IMR-90 (cell line): ENCODE results near the gene KLHL11. TPM values are rescaled to one million over a fixed set of nuclear protein-coding genes. Genes with fewer than 3 reads are reported as not detected.

Experiments used
- ATAC-seq: fragments of 200-7000 bp; cut with Tn5 transposase; 2 replicates; pipeline ENCODE4 v1.9.1; 2020; ENCODE audit warnings: low read depth, mild to moderate bottlenecking, moderate library complexity
- BruUV-seq: library from RNA; stranded (reverse); fragments of 400-500 nt; replicated peaks from 2 replicates; lab custom pipeline; 2021; lab: Mats Ljungman, UMichigan
- CTCF ChIA-PET: fragments of 300-600 bp; formaldehyde crosslinking; extraction: SDS; loops from one replicate; lab custom pipeline; 2021; ENCODE audit warnings: antibody characterized with exemption; lab: Yijun Ruan, JAX
- POLR2A ChIA-PET: fragments of 300-600 bp; sonication (Branson Sonifier 250); formaldehyde crosslinking; loops from one replicate; lab custom pipeline; 2022; ENCODE audit warnings: antibody characterized with exemption; ENCODE audit not compliant: unreplicated experiment; lab: Charles Lee
- DNase-seq: peaks from one replicate; pipeline ENCODE4 v3.0.0; 2013
- H2AFZ ChIP-seq: replicated peaks from 2 replicates; pipeline ENCODE3; 2013; ENCODE audit warnings: low read length, mild to moderate bottlenecking; ENCODE audit not compliant: poor library complexity
- H2AK5ac ChIP-seq: 2 replicates; pipeline ENCODE4 v1.6.1; 2013; ENCODE audit warnings: low read depth, low read length, inconsistent platforms
- H2AK9ac ChIP-seq: replicated peaks from 2 replicates; pipeline ENCODE3; 2013; ENCODE audit warnings: mild to moderate bottlenecking, low read depth, low read length, moderate library complexity; ENCODE audit not compliant: poor library complexity
- H2BK120ac ChIP-seq: 2 replicates; pipeline ENCODE4 v1.6.1; 2013; ENCODE audit warnings: low read depth, low read length, inconsistent platforms
- H2BK15ac ChIP-seq: 3 replicates; pipeline ENCODE4 v1.6.1; 2013; ENCODE audit warnings: low read depth, low read length, inconsistent platforms
- H2BK20ac ChIP-seq: 2 replicates; pipeline ENCODE4 v1.6.1; 2013; ENCODE audit warnings: low read depth, mild to moderate bottlenecking, inconsistent platforms, low read length, moderate library complexity
- H2BK5ac ChIP-seq: 2 replicates; pipeline ENCODE4 v1.6.1; 2013; ENCODE audit warnings: mild to moderate bottlenecking, low read depth, low read length, inconsistent platforms; ENCODE audit not compliant: poor library complexity, severe bottlenecking
- H3K14ac ChIP-seq: replicated peaks from 2 replicates; pipeline ENCODE4 v1.6.1; 2013; ENCODE audit warnings: low read depth, low read length, inconsistent platforms
- H3K18ac ChIP-seq: 2 replicates; pipeline ENCODE4 v1.6.1; 2013; ENCODE audit warnings: low read depth, low read length, control low read depth
- H3K23ac ChIP-seq: 2 replicates; pipeline ENCODE4 v1.6.1; 2013; ENCODE audit warnings: low read depth, low read length, inconsistent platforms
- H3K27ac ChIP-seq: 2 replicates; pipeline ENCODE4 v1.5.1; 2013; ENCODE audit warnings: mild to moderate bottlenecking, control low read depth, low read length; ENCODE audit not compliant: insufficient read depth
- H3K27me3 ChIP-seq: 2 replicates; pipeline ENCODE4 v1.6.1; 2013; ENCODE audit warnings: low read length; ENCODE audit not compliant: control insufficient read depth, insufficient read depth
- H3K36me3 ChIP-seq: 2 replicates; pipeline ENCODE4 v1.6.1; 2013; ENCODE audit warnings: low read length, mixed read lengths; ENCODE audit not compliant: control insufficient read depth, insufficient read depth
- H3K4ac ChIP-seq: 2 replicates; pipeline ENCODE4 v1.6.1; 2013; ENCODE audit warnings: low read depth, low read length, inconsistent platforms
- H3K4me1 ChIP-seq: 2 replicates; pipeline ENCODE4 v1.6.1; 2013; ENCODE audit warnings: low read length, mixed read lengths; ENCODE audit not compliant: control insufficient read depth, insufficient read depth
- H3K4me2 ChIP-seq: 2 replicates; pipeline ENCODE4 v1.6.1; 2013; ENCODE audit warnings: low read depth, mild to moderate bottlenecking, control low read depth, low read length, moderate library complexity
- H3K4me3 ChIP-seq: 2 replicates; pipeline ENCODE4 v1.5.1; 2013; ENCODE audit warnings: low read depth, mild to moderate bottlenecking, control low read depth, low read length, moderate library complexity; ENCODE audit not compliant: insufficient read depth
- H3K56ac ChIP-seq: 2 replicates; pipeline ENCODE4 v1.6.1; 2013; ENCODE audit warnings: low read length, inconsistent platforms; ENCODE audit not compliant: insufficient read depth; ENCODE audit errors: extremely low read depth
- H3K79me1 ChIP-seq, 2 experiments: 2 replicates each; pipeline ENCODE4 v1.6.1; 2013; ENCODE audit warnings: low read length in 2 of 2, inconsistent platforms in 1 of 2, low read depth in 1 of 2
- H3K9ac ChIP-seq: 2 replicates; pipeline ENCODE4 v1.6.1; 2013; ENCODE audit warnings: low read depth, low read length, control low read depth
- H3K9me1 ChIP-seq: 2 replicates; pipeline ENCODE4 v1.6.1; 2013; ENCODE audit warnings: low read length, inconsistent platforms; ENCODE audit not compliant: insufficient read depth
- H3K9me3 ChIP-seq: 2 replicates; pipeline ENCODE4 v1.6.1; 2013; ENCODE audit warnings: low read length; ENCODE audit not compliant: control insufficient read depth, insufficient read depth
- H4K20me1 ChIP-seq: 2 replicates; pipeline ENCODE4 v1.6.1; 2013; ENCODE audit warnings: low read length, inconsistent platforms; ENCODE audit not compliant: insufficient read depth
- H4K5ac ChIP-seq: 2 replicates; pipeline ENCODE4 v1.6.1; 2013; ENCODE audit warnings: mild to moderate bottlenecking, low read depth, low read length, control low read depth
- H4K8ac ChIP-seq, 2 experiments: 2 replicates each; pipeline ENCODE4 v1.6.1; 2013; ENCODE audit warnings: low read depth in 2 of 2, low read length in 2 of 2, control low read depth in 1 of 2, inconsistent platforms in 1 of 2
- H4K91ac ChIP-seq: 2 replicates; pipeline ENCODE4 v1.6.1; 2013; ENCODE audit warnings: low read depth, low read length, inconsistent platforms; ENCODE audit not compliant: insufficient read depth
- CEBPB ChIP-seq: IDR thresholded peaks from 2 replicates; pipeline ENCODE4 v1.6.1; 2012; ENCODE audit warnings: low read depth, low read length, improper control_type of control experiment
- CHD1 ChIP-seq: IDR thresholded peaks from 2 replicates; pipeline ENCODE4 v1.6.1; 2012; ENCODE audit warnings: low read depth, low read length, improper control_type of control experiment
- MXI1 ChIP-seq: IDR thresholded peaks from 2 replicates; pipeline ENCODE4 v1.6.1; 2012; ENCODE audit warnings: low read depth, mild to moderate bottlenecking, low read length, moderate library complexity, borderline replicate concordance
- POLR2A ChIP-seq: IDR thresholded peaks from 2 replicates; pipeline ENCODE4 v1.6.1; 2012; ENCODE audit warnings: mild to moderate bottlenecking, low read depth, low read length
- RFX5 ChIP-seq: IDR thresholded peaks from 2 replicates; pipeline ENCODE4 v1.8.0; 2012; ENCODE audit warnings: low read depth, mild to moderate bottlenecking, low read length, moderate library complexity
- WGBS, 2 experiments: methylation state at CpG; one replicate each; pipeline versions ENCODE4 v1.1.5 to v1.1.7; 2013; ENCODE audit warnings: missing lambda C conversion rate in 2 of 2; ENCODE audit not compliant: insufficient read length in 1 of 2; ENCODE audit errors: extremely low coverage in 2 of 2; 5-methylcytosine and 5-hydroxymethylcytosine counted together
- dilution Hi-C: fragments of 300-500 bp; cut with HindIII; formaldehyde crosslinking; loops from one replicate; pipeline ENCODE4 v1.14.3; 2018; ENCODE audit warnings: low sequenced_read_pairs; ENCODE audit not compliant: unreplicated experiment
- in situ Hi-C: fragments of 300-500 bp; cut with MboI; formaldehyde crosslinking; loops from 3 replicates; pipeline ENCODE4 v1.14.3; 2019; ENCODE audit warnings: low sequenced_read_pairs, inconsistent platforms, mixed read lengths
- intact Hi-C: fragments of 100-400 bp; cut with micrococcal nuclease; formaldehyde crosslinking; loops from 2 replicates; pipeline ENCODE4 v1.10.0; 2022
- polyA plus RNA-seq, 3 experiments: library from polyadenylated mRNA; depleted of rRNA; stranded (reverse); fragments of >200 nt; gene quantifications; 2 replicates each; pipeline ENCODE4 v1.2.3, GENCODE V29; 2012; ENCODE audit warnings: low replicate concordance in 1 of 3
- total RNA-seq: library from RNA; depleted of rRNA; stranded (reverse); fragments of >200 nt; gene quantifications from 2 replicates; pipeline ENCODE4 v1.2.3, GENCODE V29; 2012
- TF ChIP-seq, protein P1 (sequence below): fragments of 150-350 bp; IDR thresholded peaks from 2 replicates; pipeline ENCODE4 v1.6.1; 2016; ENCODE audit warnings: low read depth, mild to moderate bottlenecking, low read length, moderate library complexity, borderline replicate concordance

KLHL11 gene
- total and polyA plus RNA-seq, 2 of the 4 experiments (the other 2 are of a cell fraction), result 4.1 to 38.5 TPM

GRCh38 chr17:41914358-41914766, 49.1 kb upstream of the KLHL11 start (continued):
- TF ChIP-seq, protein P1, sequence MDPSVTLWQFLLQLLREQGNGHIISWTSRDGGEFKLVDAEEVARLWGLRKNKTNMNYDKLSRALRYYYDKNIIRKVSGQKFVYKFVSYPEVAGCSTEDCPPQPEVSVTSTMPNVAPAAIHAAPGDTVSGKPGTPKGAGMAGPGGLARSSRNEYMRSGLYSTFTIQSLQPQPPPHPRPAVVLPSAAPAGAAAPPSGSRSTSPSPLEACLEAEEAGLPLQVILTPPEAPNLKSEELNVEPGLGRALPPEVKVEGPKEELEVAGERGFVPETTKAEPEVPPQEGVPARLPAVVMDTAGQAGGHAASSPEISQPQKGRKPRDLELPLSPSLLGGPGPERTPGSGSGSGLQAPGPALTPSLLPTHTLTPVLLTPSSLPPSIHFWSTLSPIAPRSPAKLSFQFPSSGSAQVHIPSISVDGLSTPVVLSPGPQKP, result no peak
- TF ChIP-seq CEBPB (no peak), RFX5 (no peak), POLR2A (no peak), MXI1 (no peak)

DNA sequence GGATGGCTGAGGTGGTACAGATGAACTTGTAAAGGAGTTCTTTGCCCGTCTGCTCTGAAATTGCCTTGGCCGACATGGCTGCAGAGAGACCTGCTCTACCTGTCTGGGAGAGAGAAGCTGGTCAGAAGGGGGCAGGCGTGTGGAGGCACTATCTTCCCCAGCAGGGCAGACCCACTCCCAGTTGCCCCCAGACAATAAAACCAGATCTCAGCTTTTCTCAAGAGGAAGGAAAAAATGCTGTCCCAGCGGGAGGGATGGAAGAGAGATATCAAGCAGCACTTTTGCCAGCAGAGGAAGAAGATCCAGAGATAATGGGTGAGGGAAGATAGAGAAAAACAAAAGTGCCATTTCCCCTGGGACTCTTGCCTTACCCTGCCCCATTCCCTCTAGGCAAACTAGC, 48.6 kb upstream of the KLHL11 start:
- Histone ChIP-seq H4K91ac (no peak overlapping the region), H3K9me1 (peaks cover 47% of the 10 kb centered on the region), H4K8ac (no peak overlapping the region), H3K56ac (no peak overlapping the region), H3K18ac (no peak overlapping the region), H3K23ac (peak overlapping the region; percentile 74; the same call in 1 of the 2 replicates), H4K20me1 (peaks cover 78% of the 10 kb centered on the region), H2BK15ac (no peak overlapping the region), H3K9me3 (no peaks in the 10 kb centered on the region), H2BK120ac (no peak overlapping the region), H2BK5ac (peak overlapping the region; percentile 25), H3K27ac (no peak overlapping the region), H2AK9ac (peak overlapping the region; percentile 61), H3K4me3 (no peak overlapping the region), H3K14ac (no peak overlapping the region), H3K79me1 (peaks cover 28 to 88% of the 10 kb centered on the region in 2 experiments), H3K4me1 (peaks cover 30% of the 10 kb centered on the region), H2BK20ac (no peak overlapping the region), H3K36me3 (peaks cover 43% of the 10 kb centered on the region), H3K9ac (no peak overlapping the region), H3K4ac (0 out of 2 replicates have a peak overlapping the region, but pooled peaks have one; percentile 32), H2AFZ (no peak overlapping the region), H3K4me2 (no peak overlapping the region), H4K5ac (no peak overlapping the region), H3K27me3 (no peaks in the 10 kb centered on the region), H2AK5ac (peak overlapping the region; percentile 44; the same call in 1 of the 2 replicates)
- ChIA-PET POLR2A (interaction anchor here (0.5 kb wide), 1 partner anchor 530 kb away, joined by 6 read pairs; no protein-coding TSS in a partner anchor), CTCF (no interaction called here)
- no TSS peak for BruUV-seq
- DNase-seq, result no peak
- intact Hi-C loops, result no loop called here
- no peak for TF ChIP-seq CHD1
- TF ChIP-seq POLR2A, result no peak
- dilution Hi-C loops, result no loop called here
- ATAC-seq, result no peak
- WGBS, 2 experiments, result 100% methylated on average over 1 of the region's 4 CpGs; no CpG with 5 or more reads in 1 of the 2 experiments
- in situ Hi-C loops, result no loop called here
